ENCODE data around the gene C1orf167.

The C1orf167 gene

DNA sequence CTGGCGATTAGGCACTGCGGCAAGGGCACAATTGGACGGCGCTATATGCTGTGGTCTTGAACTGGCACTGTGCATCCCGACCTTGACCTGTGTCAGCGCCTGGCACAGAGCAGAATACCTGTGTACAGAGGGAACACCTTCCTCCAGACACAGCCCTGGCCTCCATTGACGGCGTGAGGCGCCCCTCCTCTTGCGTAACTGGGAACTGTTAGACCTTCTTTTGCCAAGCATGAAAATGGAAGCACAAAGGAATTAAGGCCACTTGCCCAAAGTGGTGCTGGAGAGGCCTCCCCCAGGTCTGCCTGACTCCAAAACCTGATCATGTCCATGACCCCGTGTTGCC lies 32.9 kb upstream of the C1orf167 start:
- CTCF ChIA-PET = no interaction called here
- TF ChIP-seq, protein P1, sequence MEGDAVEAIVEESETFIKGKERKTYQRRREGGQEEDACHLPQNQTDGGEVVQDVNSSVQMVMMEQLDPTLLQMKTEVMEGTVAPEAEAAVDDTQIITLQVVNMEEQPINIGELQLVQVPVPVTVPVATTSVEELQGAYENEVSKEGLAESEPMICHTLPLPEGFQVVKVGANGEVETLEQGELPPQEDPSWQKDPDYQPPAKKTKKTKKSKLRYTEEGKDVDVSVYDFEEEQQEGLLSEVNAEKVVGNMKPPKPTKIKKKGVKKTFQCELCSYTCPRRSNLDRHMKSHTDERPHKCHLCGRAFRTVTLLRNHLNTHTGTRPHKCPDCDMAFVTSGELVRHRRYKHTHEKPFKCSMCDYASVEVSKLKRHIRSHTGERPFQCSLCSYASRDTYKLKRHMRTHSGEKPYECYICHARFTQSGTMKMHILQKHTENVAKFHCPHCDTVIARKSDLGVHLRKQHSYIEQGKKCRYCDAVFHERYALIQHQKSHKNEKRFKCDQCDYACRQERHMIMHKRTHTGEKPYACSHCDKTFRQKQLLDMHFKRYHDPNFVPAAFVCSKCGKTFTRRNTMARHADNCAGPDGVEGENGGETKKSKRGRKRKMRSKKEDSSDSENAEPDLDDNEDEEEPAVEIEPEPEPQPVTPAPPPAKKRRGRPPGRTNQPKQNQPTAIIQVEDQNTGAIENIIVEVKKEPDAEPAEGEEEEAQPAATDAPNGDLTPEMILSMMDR (IDR thresholded peaks at IDR 0.05; ENCODE audit: insufficient read depth, low read length, missing control alignments) = no peak
- no peak overlapping the region for H3K4me3 ChIP-seq (ENCODE audit: low read depth, low read length)
- DNase-seq (ENCODE audit: low read depth, low spot score) = no peak
- POLR2A ChIA-PET = no interaction called here

DNA sequence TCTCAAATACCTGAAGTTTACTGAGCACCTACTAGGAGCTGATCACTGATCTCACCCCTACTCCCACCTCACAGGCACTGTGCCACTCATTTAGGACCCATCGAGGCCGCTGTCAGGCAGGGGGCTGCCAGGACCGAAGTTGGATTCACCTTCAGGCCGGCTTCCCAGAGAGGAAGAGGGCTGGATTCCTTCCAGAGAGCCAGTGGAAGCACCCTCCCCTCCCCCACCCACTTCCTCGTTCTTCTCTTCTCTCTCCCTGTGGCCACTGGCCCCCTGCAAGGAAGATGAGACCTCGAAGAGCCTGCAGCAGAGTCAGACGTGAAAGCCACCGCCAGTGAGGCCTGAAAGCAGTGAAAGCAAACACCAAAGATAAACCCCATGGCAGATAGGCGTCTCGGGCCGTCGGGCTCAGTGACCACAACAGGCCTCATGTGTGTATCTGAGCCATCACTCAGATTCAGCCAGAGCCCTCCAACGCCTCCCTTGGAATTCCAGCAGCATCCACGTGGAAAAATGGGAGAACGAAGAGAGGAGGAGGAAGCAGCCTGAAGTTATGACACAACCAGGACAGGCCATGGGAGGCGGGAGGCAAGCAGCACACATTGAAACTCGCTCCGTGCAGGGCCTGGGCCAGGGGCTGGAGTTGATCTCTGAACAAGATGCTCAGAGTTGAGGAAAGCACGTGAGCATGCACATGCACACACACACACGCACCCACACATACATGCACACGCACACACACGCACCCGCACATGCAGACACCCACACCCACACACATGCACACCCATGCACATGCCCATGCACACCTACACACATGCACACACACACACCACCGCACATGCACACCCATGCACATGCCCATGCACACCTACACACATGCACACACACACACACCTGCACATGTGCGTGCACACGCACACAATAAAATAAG lies 32.2 kb upstream of the C1orf167 start:
- no peak overlapping the region for H3K4me3 ChIP-seq (ENCODE audit: low read depth, low read length)
- ChIA-PET CTCF (interaction anchor here (1.7 to 2.4 kb wide), 3 partner anchors 8 to 14 kb away, joined by 5 to 16 read pairs (median 13); no protein-coding TSS in a partner anchor), POLR2A (no interaction called here)
- TF ChIP-seq, protein P1 (IDR thresholded peaks at IDR 0.05; ENCODE audit: insufficient read depth, low read length, missing control alignments) = no peak
- no peak for DNase-seq (ENCODE audit: low read depth, low spot score)

DNA sequence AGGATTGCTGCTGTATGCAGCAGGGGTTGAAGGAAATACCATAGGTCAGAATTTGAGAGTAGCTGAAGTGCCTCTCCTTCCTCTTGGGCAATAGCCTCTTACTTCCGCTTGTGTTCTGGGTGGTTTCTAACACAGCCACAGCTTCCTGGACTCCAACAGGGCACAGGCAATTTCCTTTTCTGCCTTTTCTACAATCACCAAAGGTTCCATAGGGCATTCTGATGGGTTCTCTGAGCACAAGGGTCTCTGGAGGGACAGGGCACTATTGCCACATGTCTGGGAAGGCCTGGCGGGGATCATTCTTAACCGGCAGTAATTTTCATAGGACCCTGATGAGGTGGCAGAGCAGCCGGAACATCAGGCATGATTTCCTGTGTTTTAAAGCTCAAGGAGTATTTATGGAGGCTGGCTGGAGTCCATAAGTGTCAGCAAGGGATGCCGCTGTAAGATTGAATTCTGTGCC lies 31.5 kb upstream of the C1orf167 start:
- POLR2A ChIA-PET = interaction anchor here (0.7 kb wide), 1 partner anchor 1989 kb away, joined by 4 read pairs; no protein-coding TSS in a partner anchor
- CTCF ChIA-PET = interaction anchor here (0.9 to 2.4 kb wide), 5 partner anchors 9 to 85 kb away, joined by 3 to 16 read pairs (median 5); no protein-coding TSS in a partner anchor

DNA sequence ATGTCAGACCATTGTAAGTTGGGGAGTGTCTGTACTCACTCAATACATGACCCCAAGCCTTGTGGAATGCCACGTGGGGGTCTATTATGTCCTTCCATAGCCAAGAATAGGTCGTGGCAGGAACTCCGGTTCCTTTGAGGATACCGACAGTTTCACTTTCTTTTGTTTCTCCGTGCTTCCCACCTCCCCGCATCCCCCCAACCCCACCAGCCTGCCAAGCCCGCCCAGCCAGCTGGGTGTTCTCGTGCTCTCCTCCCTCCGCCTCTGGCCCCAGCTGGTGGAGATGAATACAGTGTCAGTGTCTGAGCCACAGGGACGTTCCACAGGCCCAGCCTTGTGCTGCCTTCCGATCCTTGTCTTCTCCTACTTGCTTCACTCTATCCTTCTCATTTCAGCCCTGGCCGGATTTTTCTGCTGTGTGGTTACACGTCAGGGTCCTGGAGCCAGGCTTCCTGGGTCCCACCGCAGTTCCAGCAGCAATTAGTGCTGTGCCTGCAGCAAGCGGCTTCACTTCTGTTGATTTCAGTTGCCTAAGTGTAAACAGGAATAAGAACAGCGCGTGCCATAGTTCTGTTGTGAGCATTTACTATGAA lies 30.2 kb upstream of the C1orf167 start:
- ChIA-PET POLR2A (no interaction called here), CTCF (interaction anchor here (1.3 to 2.4 kb wide), 4 partner anchors 10 to 86 kb away, joined by 3 to 16 read pairs (median 9); no protein-coding TSS in a partner anchor)
- DNase-seq (ENCODE audit: low read depth, low spot score) = no peak
- TF ChIP-seq, protein P1 (IDR thresholded peaks at IDR 0.05; ENCODE audit: insufficient read depth, low read length, missing control alignments) = no peak
- peak overlapping the region; percentile 41 for H3K4me3 ChIP-seq (ENCODE audit: low read depth, low read length)

More for the DNA sequence above, 31.5 kb upstream of the C1orf167 start:
- no peak for DNase-seq (ENCODE audit: low read depth, low spot score)
- H3K4me3 ChIP-seq (ENCODE audit: low read depth, low read length) = no peak overlapping the region
- TF ChIP-seq, protein P1 (IDR thresholded peaks at IDR 0.05; ENCODE audit: insufficient read depth, low read length, missing control alignments) = no peak

DNA sequence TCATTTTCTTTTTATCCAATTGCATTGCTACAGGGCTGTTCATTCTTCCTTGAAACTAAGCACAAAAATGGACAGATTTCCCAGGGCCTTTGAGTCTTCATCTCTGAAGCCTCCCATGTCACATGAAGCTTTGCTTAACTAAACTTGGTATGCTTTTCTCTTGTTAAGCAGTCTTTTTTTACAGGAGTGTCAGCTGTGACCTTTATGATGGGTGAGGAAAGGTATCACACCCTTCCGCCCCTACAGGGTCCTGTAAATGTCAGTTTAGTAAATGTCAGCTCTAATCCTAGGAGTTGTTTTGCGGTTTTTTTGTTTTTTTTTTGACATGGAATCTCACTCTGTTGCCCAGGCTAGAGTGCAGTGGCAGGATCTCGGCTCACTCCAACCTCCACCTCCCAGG lies 28.7 kb upstream of the C1orf167 start:
- H3K4me3 ChIP-seq (ENCODE audit: low read depth, low read length) = no peak overlapping the region
- TF ChIP-seq, protein P1 (IDR thresholded peaks at IDR 0.05; ENCODE audit: insufficient read depth, low read length, missing control alignments) = no peak
- DNase-seq (ENCODE audit: low read depth, low spot score) = no peak
- ChIA-PET CTCF (interaction anchor here (0.7 to 1.1 kb wide), 3 partner anchors 12 to 17 kb away, joined by 3 to 4 read pairs (median 3); no protein-coding TSS in a partner anchor), POLR2A (no interaction called here)

DNA sequence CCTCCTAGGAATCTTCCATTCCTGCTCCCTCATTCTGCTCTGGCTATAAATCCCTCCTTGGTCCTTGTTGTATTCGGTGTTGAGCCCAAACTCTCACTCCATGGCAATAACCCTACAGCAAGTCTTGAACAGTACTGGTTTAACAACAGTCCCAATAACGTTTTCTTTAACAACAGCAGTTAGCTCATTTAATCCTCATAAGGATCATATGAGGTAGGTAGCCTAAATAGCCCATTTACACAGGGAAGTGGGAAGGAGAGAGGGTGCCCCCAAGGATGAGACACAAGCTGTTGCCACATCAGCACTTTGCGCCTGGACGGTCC lies 26.5 kb upstream of the C1orf167 start:
- CTCF ChIA-PET = interaction anchor here (1.1 to 4.8 kb wide), 4 partner anchors 15 to 85 kb away, joined by 3 to 21 read pairs (median 4); partner anchors contain the start of gene FBXO6
- TF ChIP-seq, protein P1 (IDR thresholded peaks at IDR 0.05; ENCODE audit: insufficient read depth, low read length, missing control alignments) = no peak
- H3K4me3 ChIP-seq (ENCODE audit: low read depth, low read length) = peak overlapping the region; percentile 89
- POLR2A ChIA-PET = interaction anchor here (1.8 kb wide), 1 partner anchor 71 kb away, joined by 5 read pairs; the partner anchor contains the start of genes CLCN6 and MTHFR
- DNase-seq (ENCODE audit: low read depth, low spot score) = no peak

Measured in AG04449 (cell line).